Esophagus squamous epithelium (tissue), 4 donors: Measurements from ENCODE around the gene TMCO2.

Source experiments
- CTCF ChIP-seq, 6 experiments: fragments of 450-650 bp in 4 of 6; fragments of 200-600 bp in 2 of 6; sonication (generic) in 2 of 6; IDR thresholded peaks; one replicate each; pipeline ENCODE4 v1.5.1; 2016 to 2019; ENCODE audit warnings: antibody characterized with exemption in 6 of 6, mild to moderate bottlenecking in 4 of 6, moderate library complexity in 4 of 6
- POLR2A ChIP-seq, 4 donors: fragments of 450-650 bp; IDR thresholded peaks; one replicate each; pipeline ENCODE4 v1.6.1; 2017; ENCODE audit warnings: antibody characterized with exemption in 4 of 4, mild to moderate bottlenecking in 4 of 4, moderate library complexity in 3 of 4

GRCh38 chr1:40204856-40205255, 42.9 kb upstream of the TMCO2 start:
- no peak for TF ChIP-seq POLR2A (IDR thresholded peaks at IDR 0.05)
- TF ChIP-seq CTCF (IDR thresholded peaks at IDR 0.05): no peak
